ENCODE results near the gene LGALS1.
"Not testable (repeated sequence)": the region's sequence is repeated elsewhere in the genome, so short reads cannot be mapped to it uniquely, and the experiment has no call there.

Gene LGALS1

GRCh38 chr22:37640591-37641560 lies 34.6 kb upstream of the LGALS1 start:
- no peak overlapping the region for H3K9ac ChIP-seq (ENCODE audit: low read length)
- H3K36me3 ChIP-seq (ENCODE audit: control insufficient read depth, low read depth, low read length), result peaks cover 8% of the 10 kb centered on the region
- peak overlapping the region; percentile 67 for H3K4me3 ChIP-seq (ENCODE audit: low read length)
- no peaks in the 10 kb centered on the region for H3K27me3 ChIP-seq (ENCODE audit: control insufficient read depth, insufficient read depth, low read length)
- no peak overlapping the region for H3K27ac ChIP-seq (ENCODE audit: low read length)
- H3K4me1 ChIP-seq (ENCODE audit: control insufficient read depth, low read depth, low read length), result peaks cover 11% of the 10 kb centered on the region
- H3K9me3 ChIP-seq (ENCODE audit: control insufficient read depth, low read depth, low read length), result no peaks in the 10 kb centered on the region

- no peak overlapping the region for H3K27ac ChIP-seq (ENCODE audit: low read length)
- no peaks in the 10 kb centered on the region for H3K27me3 ChIP-seq (ENCODE audit: control insufficient read depth, insufficient read depth, low read length)
- H3K4me1 ChIP-seq (ENCODE audit: control insufficient read depth, low read depth, low read length), result peaks cover 8% of the 10 kb centered on the region
- no peak overlapping the region for H3K4me3 ChIP-seq (ENCODE audit: low read length)
- H3K9me3 ChIP-seq (ENCODE audit: control insufficient read depth, low read depth, low read length), result no peaks in the 10 kb centered on the region
- H3K9ac ChIP-seq (ENCODE audit: low read length), result no peak overlapping the region
- peaks cover 10% of the 10 kb centered on the region for H3K36me3 ChIP-seq (ENCODE audit: control insufficient read depth, low read depth, low read length)
Observed at GRCh38 chr22:37641561-37641949, 33.9 kb upstream of the LGALS1 start.

GRCh38 chr22:37643225-37643847 lies 32.1 kb upstream of the LGALS1 start:
- no peaks in the 10 kb centered on the region for H3K27me3 ChIP-seq (ENCODE audit: control insufficient read depth, insufficient read depth, low read length)
- peaks cover 18% of the 10 kb centered on the region for H3K36me3 ChIP-seq (ENCODE audit: control insufficient read depth, low read depth, low read length)
- H3K4me3 ChIP-seq (ENCODE audit: low read length), result no peak overlapping the region
- no peak overlapping the region for H3K9ac ChIP-seq (ENCODE audit: low read length)
- H3K4me1 ChIP-seq (ENCODE audit: control insufficient read depth, low read depth, low read length), result peaks cover 6% of the 10 kb centered on the region
- H3K27ac ChIP-seq (ENCODE audit: low read length), result no peak overlapping the region
- H3K9me3 ChIP-seq (ENCODE audit: control insufficient read depth, low read depth, low read length), result no peaks in the 10 kb centered on the region

- Histone ChIP-seq H3K4me3 (ENCODE audit: low read length) (no peak overlapping the region), H3K9ac (ENCODE audit: low read length) (no peak overlapping the region), H3K27me3 (ENCODE audit: control insufficient read depth, insufficient read depth, low read length) (no peaks in the 10 kb centered on the region), H3K36me3 (ENCODE audit: control insufficient read depth, low read depth, low read length) (peaks cover 33% of the 10 kb centered on the region), H3K4me1 (ENCODE audit: control insufficient read depth, low read depth, low read length) (no peaks in the 10 kb centered on the region), H3K27ac (ENCODE audit: low read length) (no peak overlapping the region), H3K9me3 (ENCODE audit: control insufficient read depth, low read depth, low read length) (no peaks in the 10 kb centered on the region)
Observed at GRCh38 chr22:37647317-37647716, 28.1 kb upstream of the LGALS1 start.

GRCh38 chr22:37647928-37648327 lies 27.5 kb upstream of the LGALS1 start:
- Histone ChIP-seq H3K27ac (ENCODE audit: low read length) (no peak overlapping the region), H3K4me1 (ENCODE audit: control insufficient read depth, low read depth, low read length) (no peaks in the 10 kb centered on the region), H3K9ac (ENCODE audit: low read length) (no peak overlapping the region), H3K27me3 (ENCODE audit: control insufficient read depth, insufficient read depth, low read length) (no peaks in the 10 kb centered on the region), H3K36me3 (ENCODE audit: control insufficient read depth, low read depth, low read length) (peaks cover 33% of the 10 kb centered on the region), H3K9me3 (ENCODE audit: control insufficient read depth, low read depth, low read length) (no peaks in the 10 kb centered on the region), H3K4me3 (ENCODE audit: low read length) (no peak overlapping the region)

GRCh38 chr22:37650463-37651136 lies 24.8 kb upstream of the LGALS1 start:
- H3K27me3 ChIP-seq (ENCODE audit: control insufficient read depth, insufficient read depth, low read length), result no peaks in the 10 kb centered on the region
- no peaks in the 10 kb centered on the region for H3K9me3 ChIP-seq (ENCODE audit: control insufficient read depth, low read depth, low read length)
- no peak overlapping the region for H3K9ac ChIP-seq (ENCODE audit: low read length)
- H3K4me1 ChIP-seq (ENCODE audit: control insufficient read depth, low read depth, low read length), result no peaks in the 10 kb centered on the region
- no peak overlapping the region for H3K27ac ChIP-seq (ENCODE audit: low read length)
- H3K36me3 ChIP-seq (ENCODE audit: control insufficient read depth, low read depth, low read length), result peaks cover 29% of the 10 kb centered on the region
- H3K4me3 ChIP-seq (ENCODE audit: low read length), result no peak overlapping the region

- H3K4me1 ChIP-seq (ENCODE audit: control insufficient read depth, low read depth, low read length), result peaks cover 4% of the 10 kb centered on the region
- peaks cover 15% of the 10 kb centered on the region for H3K36me3 ChIP-seq (ENCODE audit: control insufficient read depth, low read depth, low read length)
- no peak overlapping the region for H3K9ac ChIP-seq (ENCODE audit: low read length)
- H3K9me3 ChIP-seq (ENCODE audit: control insufficient read depth, low read depth, low read length), result no peaks in the 10 kb centered on the region
- H3K27me3 ChIP-seq (ENCODE audit: control insufficient read depth, insufficient read depth, low read length), result no peaks in the 10 kb centered on the region
- no peak overlapping the region for H3K4me3 ChIP-seq (ENCODE audit: low read length)
- no peak overlapping the region for H3K27ac ChIP-seq (ENCODE audit: low read length)
Observed at GRCh38 chr22:37654563-37655251, 20.7 kb upstream of the LGALS1 start.

- Histone ChIP-seq H3K36me3 (ENCODE audit: control insufficient read depth, low read depth, low read length) (peaks cover 10% of the 10 kb centered on the region), H3K4me3 (ENCODE audit: low read length) (no peak overlapping the region), H3K4me1 (ENCODE audit: control insufficient read depth, low read depth, low read length) (peaks cover 6% of the 10 kb centered on the region), H3K9me3 (ENCODE audit: control insufficient read depth, low read depth, low read length) (no peaks in the 10 kb centered on the region), H3K27me3 (ENCODE audit: control insufficient read depth, insufficient read depth, low read length) (no peaks in the 10 kb centered on the region), H3K27ac (ENCODE audit: low read length) (no peak overlapping the region), H3K9ac (ENCODE audit: low read length) (no peak overlapping the region)
Observed at GRCh38 chr22:37655252-37655563, 20.2 kb upstream of the LGALS1 start.

- not testable (repeated sequence) for H3K9me3 ChIP-seq (ENCODE audit: control insufficient read depth, low read depth, low read length); H3K27me3 ChIP-seq (ENCODE audit: control insufficient read depth, insufficient read depth, low read length); H3K4me3 ChIP-seq (ENCODE audit: low read length); H3K4me1 ChIP-seq (ENCODE audit: control insufficient read depth, low read depth, low read length); H3K9ac ChIP-seq (ENCODE audit: low read length); H3K36me3 ChIP-seq (ENCODE audit: control insufficient read depth, low read depth, low read length); H3K27ac ChIP-seq (ENCODE audit: low read length)
Observed at GRCh38 chr22:37656583-37656982, 18.9 kb upstream of the LGALS1 start.

GRCh38 chr22:37657590-37658132 lies 17.8 kb upstream of the LGALS1 start:
- Histone ChIP-seq H3K36me3 (ENCODE audit: control insufficient read depth, low read depth, low read length) (peaks cover 3% of the 10 kb centered on the region), H3K9me3 (ENCODE audit: control insufficient read depth, low read depth, low read length) (no peaks in the 10 kb centered on the region), H3K27ac (ENCODE audit: low read length) (no peak overlapping the region), H3K9ac (ENCODE audit: low read length) (peak overlapping the region; percentile 51), H3K4me1 (ENCODE audit: control insufficient read depth, low read depth, low read length) (peaks cover 6% of the 10 kb centered on the region), H3K27me3 (ENCODE audit: control insufficient read depth, insufficient read depth, low read length) (no peaks in the 10 kb centered on the region), H3K4me3 (ENCODE audit: low read length) (peak overlapping the region; percentile 82)

Measured in iPS-18a (cell line).